ENCODE measurements around the gene PUDP.
"Not testable (repeated sequence)": the region's sequence is repeated elsewhere in the genome, so short reads cannot be mapped to it uniquely, and the experiment has no call there.

The PUDP gene

GRCh38 chrX:7147978-7148854 is at the start of gene PUDP:
TSS of gene PUDP (minus strand) at chrX:7148153. CDS start at chrX:7148113, 40 bp downstream.
- no peaks in the 10 kb centered on the region for H3K9me3 ChIP-seq (ENCODE audit: control insufficient read depth, low read length)
- peak within 1 kb of the TSS; percentile 89 for H3K4me3 ChIP-seq (ENCODE audit: low read length)
- DNase-seq (ENCODE audit: low read depth): peak; percentile 97
- H3K36me3 ChIP-seq (ENCODE audit: control insufficient read depth, insufficient read depth, low read length, severe bottlenecking): no peaks in the 10 kb centered on the region
- H3K27me3 ChIP-seq (replicated peaks; ENCODE audit: control insufficient read depth, insufficient read depth, low read length): no peaks in the 10 kb centered on the region
- H3K9ac ChIP-seq (ENCODE audit: low read length): peak within 1 kb of the TSS; percentile 95
- H3K4me1 ChIP-seq (ENCODE audit: control insufficient read depth, insufficient read depth, low read length): peaks cover 14% of the 10 kb centered on the region

- DNase-seq (ENCODE audit: low read depth): no peak
- Histone ChIP-seq H3K9me3 (ENCODE audit: control insufficient read depth, low read length) (no peaks in the 10 kb centered on the region), H3K4me1 (ENCODE audit: control insufficient read depth, insufficient read depth, low read length) (no peaks in the 10 kb centered on the region), H3K9ac (ENCODE audit: low read length) (no peak overlapping the region), H3K4me3 (ENCODE audit: low read length) (no peak overlapping the region), H3K27me3 (replicated peaks; ENCODE audit: control insufficient read depth, insufficient read depth, low read length) (no peaks in the 10 kb centered on the region), H3K36me3 (ENCODE audit: control insufficient read depth, insufficient read depth, low read length, severe bottlenecking) (no peaks in the 10 kb centered on the region)
Measured at GRCh38 chrX:7194606-7195005, 46.7 kb upstream of the PUDP start.

GRCh38 chrX:7192871-7193270 is 44.9 kb upstream of the PUDP start:
- Histone ChIP-seq H3K4me1 (ENCODE audit: control insufficient read depth, insufficient read depth, low read length) (no peaks in the 10 kb centered on the region), H3K36me3 (ENCODE audit: control insufficient read depth, insufficient read depth, low read length, severe bottlenecking) (no peaks in the 10 kb centered on the region), H3K9me3 (ENCODE audit: control insufficient read depth, low read length) (no peaks in the 10 kb centered on the region), H3K4me3 (ENCODE audit: low read length) (no peak overlapping the region), H3K9ac (ENCODE audit: low read length) (no peak overlapping the region), H3K27me3 (replicated peaks; ENCODE audit: control insufficient read depth, insufficient read depth, low read length) (no peaks in the 10 kb centered on the region)
- no peak for DNase-seq (ENCODE audit: low read depth)

GRCh38 chrX:7191681-7192110 is 43.7 kb upstream of the PUDP start:
- Histone ChIP-seq H3K27me3 (replicated peaks; ENCODE audit: control insufficient read depth, insufficient read depth, low read length) (no peaks in the 10 kb centered on the region), H3K9ac (ENCODE audit: low read length) (no peak overlapping the region), H3K4me1 (ENCODE audit: control insufficient read depth, insufficient read depth, low read length) (no peaks in the 10 kb centered on the region), H3K9me3 (ENCODE audit: control insufficient read depth, low read length) (no peaks in the 10 kb centered on the region), H3K4me3 (ENCODE audit: low read length) (no peak overlapping the region), H3K36me3 (ENCODE audit: control insufficient read depth, insufficient read depth, low read length, severe bottlenecking) (no peaks in the 10 kb centered on the region)
- DNase-seq (ENCODE audit: low read depth): no peak

GRCh38 chrX:7190157-7190556 is 42.2 kb upstream of the PUDP start:
- no peak overlapping the region for H3K9ac ChIP-seq (ENCODE audit: low read length)
- no peak for DNase-seq (ENCODE audit: low read depth)
- H3K4me3 ChIP-seq (ENCODE audit: low read length): no peak overlapping the region
- H3K4me1 ChIP-seq (ENCODE audit: control insufficient read depth, insufficient read depth, low read length): no peaks in the 10 kb centered on the region
- no peaks in the 10 kb centered on the region for H3K36me3 ChIP-seq (ENCODE audit: control insufficient read depth, insufficient read depth, low read length, severe bottlenecking)
- no peaks in the 10 kb centered on the region for H3K9me3 ChIP-seq (ENCODE audit: control insufficient read depth, low read length)
- H3K27me3 ChIP-seq (replicated peaks; ENCODE audit: control insufficient read depth, insufficient read depth, low read length): no peaks in the 10 kb centered on the region

GRCh38 chrX:7188672-7189071 is 40.7 kb upstream of the PUDP start:
- DNase-seq (ENCODE audit: low read depth): no peak
- H3K36me3 ChIP-seq (ENCODE audit: control insufficient read depth, insufficient read depth, low read length, severe bottlenecking): no peaks in the 10 kb centered on the region
- H3K9ac ChIP-seq (ENCODE audit: low read length): no peak overlapping the region
- H3K4me3 ChIP-seq (ENCODE audit: low read length): no peak overlapping the region
- H3K27me3 ChIP-seq (replicated peaks; ENCODE audit: control insufficient read depth, insufficient read depth, low read length): no peaks in the 10 kb centered on the region
- H3K4me1 ChIP-seq (ENCODE audit: control insufficient read depth, insufficient read depth, low read length): no peaks in the 10 kb centered on the region
- H3K9me3 ChIP-seq (ENCODE audit: control insufficient read depth, low read length): no peaks in the 10 kb centered on the region

- DNase-seq (ENCODE audit: low read depth): no peak
- Histone ChIP-seq H3K4me1 (ENCODE audit: control insufficient read depth, insufficient read depth, low read length) (no peaks in the 10 kb centered on the region), H3K9me3 (ENCODE audit: control insufficient read depth, low read length) (no peaks in the 10 kb centered on the region), H3K9ac (ENCODE audit: low read length) (no peak overlapping the region), H3K27me3 (replicated peaks; ENCODE audit: control insufficient read depth, insufficient read depth, low read length) (no peaks in the 10 kb centered on the region), H3K4me3 (ENCODE audit: low read length) (no peak overlapping the region), H3K36me3 (ENCODE audit: control insufficient read depth, insufficient read depth, low read length, severe bottlenecking) (no peaks in the 10 kb centered on the region)
Measured at GRCh38 chrX:7184816-7185215, 36.9 kb upstream of the PUDP start.

GRCh38 chrX:7179446-7179845 is 31.5 kb upstream of the PUDP start:
- H3K9me3 ChIP-seq (ENCODE audit: control insufficient read depth, low read length): no peaks in the 10 kb centered on the region
- H3K4me1 ChIP-seq (ENCODE audit: control insufficient read depth, insufficient read depth, low read length): no peaks in the 10 kb centered on the region
- no peaks in the 10 kb centered on the region for H3K36me3 ChIP-seq (ENCODE audit: control insufficient read depth, insufficient read depth, low read length, severe bottlenecking)
- no peak overlapping the region for H3K9ac ChIP-seq (ENCODE audit: low read length)
- no peaks in the 10 kb centered on the region for H3K27me3 ChIP-seq (replicated peaks; ENCODE audit: control insufficient read depth, insufficient read depth, low read length)
- DNase-seq (ENCODE audit: low read depth): no peak
- H3K4me3 ChIP-seq (ENCODE audit: low read length): no peak overlapping the region

- not testable (repeated sequence) for H3K27me3 ChIP-seq (replicated peaks; ENCODE audit: control insufficient read depth, insufficient read depth, low read length); H3K36me3 ChIP-seq (ENCODE audit: control insufficient read depth, insufficient read depth, low read length, severe bottlenecking); H3K4me1 ChIP-seq (ENCODE audit: control insufficient read depth, insufficient read depth, low read length); DNase-seq (ENCODE audit: low read depth); H3K9ac ChIP-seq (ENCODE audit: low read length); H3K4me3 ChIP-seq (ENCODE audit: low read length); H3K9me3 ChIP-seq (ENCODE audit: control insufficient read depth, low read length)
Measured at GRCh38 chrX:7178859-7179258, 30.9 kb upstream of the PUDP start.

- no peaks in the 10 kb centered on the region for H3K36me3 ChIP-seq (ENCODE audit: control insufficient read depth, insufficient read depth, low read length, severe bottlenecking)
- no peak overlapping the region for H3K9ac ChIP-seq (ENCODE audit: low read length)
- DNase-seq (ENCODE audit: low read depth): no peak
- H3K4me3 ChIP-seq (ENCODE audit: low read length): no peak overlapping the region
- H3K4me1 ChIP-seq (ENCODE audit: control insufficient read depth, insufficient read depth, low read length): no peaks in the 10 kb centered on the region
- no peaks in the 10 kb centered on the region for H3K9me3 ChIP-seq (ENCODE audit: control insufficient read depth, low read length)
- no peaks in the 10 kb centered on the region for H3K27me3 ChIP-seq (replicated peaks; ENCODE audit: control insufficient read depth, insufficient read depth, low read length)
Measured at GRCh38 chrX:7170898-7171297, 22.9 kb upstream of the PUDP start.

GRCh38 chrX:7169627-7170026 is 21.7 kb upstream of the PUDP start:
- Histone ChIP-seq H3K9ac (ENCODE audit: low read length) (no peak overlapping the region), H3K27me3 (replicated peaks; ENCODE audit: control insufficient read depth, insufficient read depth, low read length) (no peaks in the 10 kb centered on the region), H3K9me3 (ENCODE audit: control insufficient read depth, low read length) (no peaks in the 10 kb centered on the region), H3K4me3 (ENCODE audit: low read length) (no peak overlapping the region), H3K36me3 (ENCODE audit: control insufficient read depth, insufficient read depth, low read length, severe bottlenecking) (no peaks in the 10 kb centered on the region), H3K4me1 (ENCODE audit: control insufficient read depth, insufficient read depth, low read length) (no peaks in the 10 kb centered on the region)
- no peak for DNase-seq (ENCODE audit: low read depth)

- no peaks in the 10 kb centered on the region for H3K9me3 ChIP-seq (ENCODE audit: control insufficient read depth, low read length)
- DNase-seq (ENCODE audit: low read depth): no peak
Measured at GRCh38 chrX:7168371-7168770, 20.4 kb upstream of the PUDP start.

More at GRCh38 chrX:7168371-7168770, 20.4 kb upstream of the PUDP start:
- no peaks in the 10 kb centered on the region for H3K27me3 ChIP-seq (replicated peaks; ENCODE audit: control insufficient read depth, insufficient read depth, low read length)
- H3K9ac ChIP-seq (ENCODE audit: low read length): no peak overlapping the region
- H3K4me1 ChIP-seq (ENCODE audit: control insufficient read depth, insufficient read depth, low read length): no peaks in the 10 kb centered on the region
- no peaks in the 10 kb centered on the region for H3K36me3 ChIP-seq (ENCODE audit: control insufficient read depth, insufficient read depth, low read length, severe bottlenecking)
- H3K4me3 ChIP-seq (ENCODE audit: low read length): no peak overlapping the region

Measured in adipocyte (in vitro differentiated cells).